ENCODE measurements around the gene TSPAN4.

The TSPAN4 gene

GRCh38 chr11:842370-843002 is at the start of gene TSPAN4, which contains the start of gene POLR2L:
TSS of gene TSPAN4 (plus strand) at chr11:842852. CDS start at chr11:850305, 7,453 bp downstream.
TSS of gene POLR2L (minus strand) at chr11:842529. CDS start at chr11:842508, 21 bp downstream.
- peak; percentile 76 for DNase-seq (ENCODE audit: low read depth)

GRCh38 chr11:792873-793272 is 49.8 kb upstream of the TSPAN4 start:
- DNase-seq (ENCODE audit: low read depth), result no peak

GRCh38 chr11:793556-793955 is 49.1 kb upstream of the TSPAN4 start:
- DNase-seq (ENCODE audit: low read depth), result no peak

- DNase-seq (ENCODE audit: low read depth), result no peak
These were observed 48.5 kb upstream of the TSPAN4 start for GRCh38 chr11:794013-794765.

GRCh38 chr11:794766-795633 is 47.7 kb upstream of the TSPAN4 start:
- DNase-seq (ENCODE audit: low read depth), result no peak

GRCh38 chr11:795634-796564 is 46.8 kb upstream of the TSPAN4 start:
- DNase-seq (ENCODE audit: low read depth), result peak; percentile 81

- DNase-seq (ENCODE audit: low read depth), result no peak
These were observed 45.9 kb upstream of the TSPAN4 start for GRCh38 chr11:796565-797295.

GRCh38 chr11:797296-798092 is 45.2 kb upstream of the TSPAN4 start:
- peak; percentile 60 for DNase-seq (ENCODE audit: low read depth)

- DNase-seq (ENCODE audit: low read depth), result peak; percentile 75
These were observed 44.4 kb upstream of the TSPAN4 start, which contains the start of gene SLC25A22 for GRCh38 chr11:798093-798713. TSS of gene SLC25A22 (minus strand) at chr11:798281. CDS start at chr11:795006, 3,275 bp downstream.

GRCh38 chr11:799641-800316 is 42.9 kb upstream of the TSPAN4 start:
- DNase-seq (ENCODE audit: low read depth), result no peak

- DNase-seq (ENCODE audit: low read depth), result no peak
These were observed 42.2 kb upstream of the TSPAN4 start for GRCh38 chr11:800473-800872.

GRCh38 chr11:801097-801780 is 41.4 kb upstream of the TSPAN4 start:
- DNase-seq (ENCODE audit: low read depth), result no peak

- no peak for DNase-seq (ENCODE audit: low read depth)
These were observed 40.5 kb upstream of the TSPAN4 start for GRCh38 chr11:802018-802617.

GRCh38 chr11:802693-803466 is 39.8 kb upstream of the TSPAN4 start:
- DNase-seq (ENCODE audit: low read depth), result no peak

GRCh38 chr11:803467-803742 is 39.2 kb upstream of the TSPAN4 start:
- DNase-seq (ENCODE audit: low read depth), result no peak

- no peak for DNase-seq (ENCODE audit: low read depth)
These were observed 38.7 kb upstream of the TSPAN4 start for GRCh38 chr11:803770-804598.
